Ovary (tissue), 9 donors: ENCODE data around the gene RTTN. TPM values are rescaled to one million over a fixed set of nuclear protein-coding genes. Genes with fewer than 3 reads are reported as not detected.
"Not testable (repeated sequence)": the region's sequence is repeated elsewhere in the genome, so short reads cannot be mapped to it uniquely, and the experiment has no call there.

Experiments used
- DNase-seq, 5 donors: peaks; one replicate each; pipeline ENCODE4 v3.0.0-alpha.2; 2019 to 2020
- H3K27ac ChIP-seq, 2 donors: fragments of 200-600 bp; one replicate each; pipeline versions ENCODE4 v1.5.1 to v1.8.0; 2019 to 2022
- H3K27me3 ChIP-seq: fragments of 200-600 bp; one replicate; pipeline ENCODE4 v1.8.0; 2022
- H3K36me3 ChIP-seq: fragments of 200-600 bp; sonication (generic); one replicate; pipeline ENCODE4 v1.5.1; 2019
- H3K4me1 ChIP-seq: one replicate; pipeline ENCODE4 v1.8.1; 2013; ENCODE audit warnings: mild to moderate bottlenecking, moderate library complexity; ENCODE audit not compliant: insufficient read depth
- H3K4me3 ChIP-seq: fragments of 200-600 bp; sonication (generic); one replicate; pipeline ENCODE4 v1.5.1; 2017
- H3K9me3 ChIP-seq, 2 donors: fragments of 200-600 bp in 1 of 2; sonication (generic) in 1 of 2; one replicate each; pipeline versions ENCODE4 v1.5.1 to v1.8.1; 2013 to 2019; ENCODE audit warnings: mild to moderate bottlenecking in 1 of 2, moderate library complexity in 1 of 2
- EP300 ChIP-seq: sonication (generic); formaldehyde crosslinking; IDR thresholded peaks from one replicate; pipeline ENCODE4 v1.6.1; 2017; ENCODE audit warnings: antibody characterized with exemption
- POLR2A ChIP-seq: fragments of 450-650 bp; IDR thresholded peaks from one replicate; pipeline ENCODE4 v1.6.1; 2017; ENCODE audit warnings: antibody characterized with exemption, mild to moderate bottlenecking, moderate library complexity
- WGBS, 3 donors: extraction: QIAGEN DNeasy Blood & Tissue Kit in 1 of 3; methylation state at CpG; one replicate each; pipeline versions ENCODE4 v1.1.5 to v1.1.7; 2013 to 2017; 5-methylcytosine and 5-hydroxymethylcytosine counted together
- intact Hi-C, 4 donors: fragments of 100-400 bp; cut with DNase I; formaldehyde crosslinking; loops; one replicate each; pipeline versions ENCODE4 v1.11.0 to v1.15.1; 2022 to 2023
- polyA plus RNA-seq, 2 donors: library from polyadenylated mRNA; stranded (reverse); fragments of 200-250 nt in 1 of 2; fragments of 350-450 nt in 1 of 2; fragmentation: Illumina TruSeq in 1 of 2; extraction: RNeasy Lipid Tissue Mini Kit (QIAGEN cat#74804) in 1 of 2; gene quantifications; one replicate each; pipeline ENCODE4 v1.2.3, GENCODE V29; 2013 to 2014
- total RNA-seq, 7 donors: library from RNA; depleted of rRNA in 2 of 7; stranded (reverse); fragments of >200 nt in 2 of 7; fragmentation: NEBNext Ultra II Directional in 3 of 7; extraction: Animal tissue kit (Norgen Biotek cat#: 25700) in 3 of 7; gene quantifications; one replicate each; pipeline versions ENCODE4 v1.1.0 to v1.2.4, GENCODE V29; 2016 to 2023
- TF ChIP-seq, protein P1 (sequence below), 3 donors: fragments of 450-650 bp in 2 of 3; fragments of 200-600 bp in 1 of 3; IDR thresholded peaks; one replicate each; pipeline versions ENCODE4 v1.5.1 to v1.8.0; 2016 to 2022; ENCODE audit warnings: antibody characterized with exemption in 3 of 3, mild to moderate bottlenecking in 1 of 3
- donor health status: DM: no; HTN: no; CAD: no; lungs with moderate emphysema.
- donor health status: DM: no; HTN: no; CAD: no.
- donor health status: Bipolar disorder and iron deficiency.
- donor health status: DM: yes; HTN: yes; CAD: no.
- donor health status: DM: no; HTN: no; CAD: no.
- donor health status: DM: yes; HTN: yes; CAD: no.

The RTTN gene
- total and polyA plus RNA-seq, 9 donors, result 6.2 to 22.4 (median 14.9) TPM

DNA sequence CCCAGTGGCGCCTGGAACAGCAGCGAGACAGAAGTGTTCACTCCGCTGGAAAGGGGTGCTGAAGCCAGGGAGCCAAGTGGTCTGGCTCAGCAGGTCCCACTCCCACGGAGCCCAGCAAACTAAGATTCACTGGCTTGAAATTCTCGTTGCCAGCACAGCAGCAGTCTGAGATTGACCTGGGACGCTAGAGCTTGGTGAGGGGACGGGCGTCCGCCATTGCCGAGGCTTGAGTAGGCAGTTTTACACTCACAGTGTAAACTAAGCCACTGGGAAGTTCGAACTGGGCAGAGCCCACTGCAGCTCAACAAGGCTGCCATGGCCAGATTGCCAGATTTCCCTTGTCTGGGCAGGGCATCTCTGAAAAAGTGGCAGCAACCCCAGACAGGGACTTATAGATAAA is 94.8 kb downstream of the RTTN start:
- H3K9me3 ChIP-seq, result no peaks in the 10 kb centered on the region
- H3K36me3 ChIP-seq, result no peaks in the 10 kb centered on the region
- TF ChIP-seq POLR2A (no peak), EP300 (no peak)
- TF ChIP-seq, protein P1, sequence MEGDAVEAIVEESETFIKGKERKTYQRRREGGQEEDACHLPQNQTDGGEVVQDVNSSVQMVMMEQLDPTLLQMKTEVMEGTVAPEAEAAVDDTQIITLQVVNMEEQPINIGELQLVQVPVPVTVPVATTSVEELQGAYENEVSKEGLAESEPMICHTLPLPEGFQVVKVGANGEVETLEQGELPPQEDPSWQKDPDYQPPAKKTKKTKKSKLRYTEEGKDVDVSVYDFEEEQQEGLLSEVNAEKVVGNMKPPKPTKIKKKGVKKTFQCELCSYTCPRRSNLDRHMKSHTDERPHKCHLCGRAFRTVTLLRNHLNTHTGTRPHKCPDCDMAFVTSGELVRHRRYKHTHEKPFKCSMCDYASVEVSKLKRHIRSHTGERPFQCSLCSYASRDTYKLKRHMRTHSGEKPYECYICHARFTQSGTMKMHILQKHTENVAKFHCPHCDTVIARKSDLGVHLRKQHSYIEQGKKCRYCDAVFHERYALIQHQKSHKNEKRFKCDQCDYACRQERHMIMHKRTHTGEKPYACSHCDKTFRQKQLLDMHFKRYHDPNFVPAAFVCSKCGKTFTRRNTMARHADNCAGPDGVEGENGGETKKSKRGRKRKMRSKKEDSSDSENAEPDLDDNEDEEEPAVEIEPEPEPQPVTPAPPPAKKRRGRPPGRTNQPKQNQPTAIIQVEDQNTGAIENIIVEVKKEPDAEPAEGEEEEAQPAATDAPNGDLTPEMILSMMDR (IDR thresholded peaks at IDR 0.05), result no peak
- no peaks in the 10 kb centered on the region for H3K27me3 ChIP-seq
- DNase-seq, result no peak
- intact Hi-C loops, result no loop called here
- no peak overlapping the region for H3K27ac ChIP-seq
- 95 to 97% (median 95%) methylated on average over 11 of the region's 11 CpGs for WGBS, 3 donors
- no peak overlapping the region for H3K4me3 ChIP-seq
- H3K4me1 ChIP-seq, result no peaks in the 10 kb centered on the region

DNA sequence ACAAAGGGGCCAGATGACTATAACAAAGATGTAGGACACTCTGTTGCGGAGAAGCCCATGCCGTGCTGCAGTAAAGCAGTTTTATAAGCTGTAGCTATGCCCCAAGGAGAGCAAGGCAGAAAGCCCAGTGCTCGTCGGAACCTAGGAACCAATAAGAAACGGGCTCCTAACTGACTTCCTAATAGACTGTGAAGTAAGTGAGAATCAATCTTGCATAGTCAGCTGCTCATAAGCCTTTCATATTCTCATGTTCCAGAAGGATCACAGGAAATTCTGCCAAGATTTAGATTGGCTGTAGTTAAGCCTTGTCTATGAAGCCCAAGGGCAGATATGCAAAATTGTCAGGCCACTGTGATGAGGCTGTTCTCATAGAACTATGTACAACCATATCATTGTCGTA is 98.4 kb downstream of the RTTN start:
- no peaks in the 10 kb centered on the region for H3K9me3 ChIP-seq
- intact Hi-C loops, result no loop called here
- TF ChIP-seq POLR2A, result no peak
- TF ChIP-seq, protein P1 (IDR thresholded peaks at IDR 0.05), result no peak
- TF ChIP-seq EP300, result no peak
- H3K4me3 ChIP-seq, result no peak overlapping the region
- 77 to 92% (median 85%) methylated on average over 6 of the region's 6 CpGs for WGBS, 3 donors
- no peaks in the 10 kb centered on the region for H3K27me3 ChIP-seq
- H3K36me3 ChIP-seq, result no peaks in the 10 kb centered on the region
- H3K4me1 ChIP-seq, result no peaks in the 10 kb centered on the region
- no peak overlapping the region for H3K27ac ChIP-seq
- DNase-seq, result no peak

DNA sequence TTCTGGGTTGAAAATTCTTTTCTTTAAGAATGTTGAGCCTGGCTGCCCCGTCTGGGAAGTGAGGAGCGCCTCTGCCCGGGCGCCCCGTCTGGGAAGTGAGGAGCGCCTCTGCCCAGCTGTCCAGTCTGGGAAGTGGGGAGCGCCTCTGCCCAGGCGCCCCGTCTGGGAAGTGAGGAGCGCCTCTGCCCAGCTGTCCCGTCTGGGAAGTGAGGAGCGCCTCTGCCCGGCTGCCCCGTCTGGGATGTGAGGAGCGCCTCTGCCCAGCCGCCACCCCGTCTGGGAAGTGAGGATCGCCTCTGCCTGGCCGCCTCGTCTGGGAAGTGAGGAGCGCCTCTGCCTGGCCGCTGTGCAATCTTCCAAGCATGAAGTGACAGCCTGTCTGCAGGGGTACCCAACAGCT is 102.6 kb downstream of the RTTN start:
- intact Hi-C loops, DNase-seq, H3K9me3 ChIP-seq, H3K36me3 ChIP-seq, H3K27ac ChIP-seq, H3K4me3 ChIP-seq, H3K4me1 ChIP-seq, H3K27me3 ChIP-seq: not testable (repeated sequence)
- 91 to 94% (median 91%) methylated on average over 19 to 22 of the region's 22 CpGs for WGBS, 3 donors

DNA sequence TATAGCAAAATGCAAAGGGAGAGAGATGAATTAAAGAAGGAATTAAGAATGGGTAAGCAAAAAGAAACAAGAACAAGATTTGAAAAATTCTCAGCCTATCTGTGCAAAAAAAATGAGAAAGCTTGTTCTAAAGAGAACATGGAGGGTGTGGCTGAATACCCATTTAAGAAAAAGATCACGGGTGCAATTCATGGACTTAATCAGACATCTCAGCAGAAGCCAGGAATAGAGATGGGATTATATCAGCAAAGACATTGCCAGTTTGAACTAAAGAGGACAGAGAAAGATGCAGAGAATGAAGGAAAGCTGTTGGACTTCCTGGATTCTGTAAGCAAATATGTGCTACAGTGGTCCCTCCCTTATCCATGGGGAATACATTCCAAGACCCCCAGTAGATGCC is 115.6 kb downstream of the RTTN start:
- intact Hi-C loops, result no loop called here
- no peak for DNase-seq
- WGBS, 3 donors, result 71 to 81% (median 72%) methylated on average over 1 of the region's 1 CpG
- no peaks in the 10 kb centered on the region for H3K9me3 ChIP-seq
- no peaks in the 10 kb centered on the region for H3K4me1 ChIP-seq
- H3K4me3 ChIP-seq, result no peak overlapping the region
- H3K27ac ChIP-seq, result no peak overlapping the region
- no peaks in the 10 kb centered on the region for H3K27me3 ChIP-seq
- no peaks in the 10 kb centered on the region for H3K36me3 ChIP-seq
- TF ChIP-seq, protein P1 (IDR thresholded peaks at IDR 0.05), result no peak
- TF ChIP-seq EP300 (no peak), POLR2A (no peak)

DNA sequence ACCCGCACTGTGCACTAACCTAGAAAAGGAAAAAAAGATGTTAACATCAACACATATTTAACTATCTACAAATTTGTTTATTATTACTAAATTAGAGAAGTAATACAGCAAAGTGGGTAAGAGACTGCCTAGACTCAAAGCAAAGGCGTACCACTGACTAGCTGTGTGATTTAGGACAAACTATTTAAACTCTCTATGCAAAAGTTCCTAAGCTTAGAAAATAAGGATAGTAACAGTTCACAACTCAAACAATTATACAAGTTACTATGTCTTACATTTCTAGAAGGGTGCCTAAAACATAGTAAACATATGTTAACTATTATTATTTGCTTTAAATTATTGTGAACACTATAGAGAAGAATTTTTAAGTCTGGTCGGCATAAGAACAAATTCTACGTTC is 119.4 kb downstream of the RTTN start:
- intact Hi-C loops, result no loop called here
- no peaks in the 10 kb centered on the region for H3K4me1 ChIP-seq
- 79 to 84% (median 82%) methylated on average over 4 of the region's 4 CpGs for WGBS, 3 donors

More for the DNA sequence above, 119.4 kb downstream of the RTTN start:
- H3K27ac ChIP-seq, result no peak overlapping the region
- DNase-seq, result no peak
- H3K9me3 ChIP-seq, result no peaks in the 10 kb centered on the region
- no peaks in the 10 kb centered on the region for H3K27me3 ChIP-seq
- no peaks in the 10 kb centered on the region for H3K36me3 ChIP-seq
- TF ChIP-seq, protein P1 (IDR thresholded peaks at IDR 0.05), result no peak
- no peak overlapping the region for H3K4me3 ChIP-seq
